Sigmoid colon (tissue), 7 donors: ENCODE measurements around the gene TWF2. TPM values are rescaled to one million over a fixed set of nuclear protein-coding genes. Genes with fewer than 3 reads are reported as not detected.

Experiments used
- DNase-seq: peaks from one replicate; pipeline ENCODE4 v3.0.0-alpha.2; 2019
- H3K27ac ChIP-seq, 4 donors: fragments of 200-600 bp; sonication (generic); one replicate each; pipeline ENCODE4 v1.5.1; 2016 to 2019; ENCODE audit warnings: mild to moderate bottlenecking in 1 of 4
- H3K27me3 ChIP-seq, 3 donors: fragments of 200-600 bp; sonication (generic); one replicate each; pipeline ENCODE4 v1.5.1; 2019; ENCODE audit warnings: mild to moderate bottlenecking in 1 of 3
- H3K36me3 ChIP-seq, 4 donors: fragments of 200-600 bp; sonication (generic); one replicate each; pipeline ENCODE4 v1.5.1; 2016 to 2019
- H3K4me1 ChIP-seq, 4 donors: fragments of 200-600 bp; sonication (generic); one replicate each; pipeline ENCODE4 v1.5.1; 2017 to 2019
- H3K4me3 ChIP-seq, 4 donors: fragments of 200-600 bp; sonication (generic); one replicate each; pipeline ENCODE4 v1.5.1; 2017 to 2019; ENCODE audit warnings: mild to moderate bottlenecking in 2 of 4, moderate library complexity in 1 of 4
- H3K9me3 ChIP-seq, 4 donors: fragments of 200-600 bp in 3 of 4; sonication (generic) in 3 of 4; one replicate each; pipeline versions ENCODE4 v1.5.1 to v1.6.1; 2013 to 2019
- CTCF ChIP-seq, 4 experiments: fragments of 450-650 bp in 3 of 4; fragments of 200-600 bp in 1 of 4; IDR thresholded peaks; one replicate each; pipeline ENCODE4 v1.5.1; 2016 to 2019; ENCODE audit warnings: antibody characterized with exemption in 4 of 4, mild to moderate bottlenecking in 3 of 4, moderate library complexity in 2 of 4
- EP300 ChIP-seq, 4 donors: sonication (generic); formaldehyde crosslinking; IDR thresholded peaks; one replicate each; pipeline ENCODE4 v1.6.1; 2017; ENCODE audit warnings: antibody characterized with exemption in 4 of 4
- POLR2A ChIP-seq, 2 donors: fragments of 450-650 bp; IDR thresholded peaks; one replicate each; pipeline ENCODE4 v1.6.1; 2016; ENCODE audit warnings: antibody characterized with exemption in 2 of 2, mild to moderate bottlenecking in 2 of 2, moderate library complexity in 2 of 2
- POLR2AphosphoS5 ChIP-seq, 4 donors: sonication (generic); formaldehyde crosslinking; IDR thresholded peaks; one replicate each; pipeline ENCODE4 v1.6.1; 2017; ENCODE audit warnings: antibody characterized with exemption in 4 of 4
- WGBS, 2 donors: extraction: QIAGEN DNeasy Blood & Tissue Kit; methylation state at CpG; one replicate each; pipeline ENCODE4 v1.1.7; 2013; 5-methylcytosine and 5-hydroxymethylcytosine counted together
- intact Hi-C: fragments of 100-400 bp; cut with DNase I; formaldehyde crosslinking; loops from one replicate; pipeline ENCODE4 v1.15.1; 2023
- polyA plus RNA-seq, 3 donors: library from polyadenylated mRNA; stranded (reverse); fragments of 200-250 nt; gene quantifications; one replicate each; pipeline ENCODE4 v1.2.3, GENCODE V29; 2013
- total RNA-seq, 4 donors: library from RNA; depleted of rRNA; stranded (reverse); fragments of >200 nt; gene quantifications; one replicate each; pipeline ENCODE4 v1.1.0, GENCODE V29; 2016
- donor health status: healthy with polysubstance abuse.
- donor health status: Bipolar disorder and iron deficiency.
- donor health status: healthy.

Gene TWF2
- total and polyA plus RNA-seq, 7 donors: 40.4 to 79.3 (median 57.3) TPM

GRCh38 chr3:52234516-52235447, 4.2 kb downstream of the TWF2 start:
- H3K36me3 ChIP-seq: peaks cover 12 to 46% (median 25%) of the 10 kb centered on the region in 4 donors
- H3K27me3 ChIP-seq: no peaks in the 10 kb centered on the region
- no peak for DNase-seq
- intact Hi-C loops: no loop called here
- H3K27ac ChIP-seq: peak overlapping the region in 1 of 4 donors; percentile 21
- no peak overlapping the region for H3K4me3 ChIP-seq
- 91% methylated on average over 15 of the region's 15 CpGs for WGBS, 2 donors
- H3K9me3 ChIP-seq: no peaks in the 10 kb centered on the region
- H3K4me1 ChIP-seq: peaks cover 0 to 74% (median 58%) of the 10 kb centered on the region in 4 donors
- TF ChIP-seq POLR2A (IDR thresholded peaks at IDR 0.05) (no peak), POLR2AphosphoS5 (IDR thresholded peaks at IDR 0.05) (no peak), EP300 (IDR thresholded peaks at IDR 0.05) (no peak), CTCF (IDR thresholded peaks at IDR 0.05) (no peak)

GRCh38 chr3:52233968-52234367, 5.0 kb downstream of the TWF2 start:
- Histone ChIP-seq H3K4me1 (peaks cover 0 to 70% (median 54%) of the 10 kb centered on the region in 4 donors), H3K9me3 (no peaks in the 10 kb centered on the region), H3K4me3 (no peak overlapping the region), H3K27me3 (no peaks in the 10 kb centered on the region), H3K27ac (peak overlapping the region in 1 of 4 donors; percentile 21), H3K36me3 (peaks cover 20 to 55% (median 33%) of the 10 kb centered on the region in 4 donors)
- no peak for DNase-seq
- 86 to 92% methylated on average over 3 of the region's 3 CpGs for WGBS, 2 donors
- intact Hi-C loops: no loop called here
- TF ChIP-seq POLR2AphosphoS5 (IDR thresholded peaks at IDR 0.05): no peak
- TF ChIP-seq POLR2A (IDR thresholded peaks at IDR 0.05): no peak
- no peak for TF ChIP-seq CTCF (IDR thresholded peaks at IDR 0.05)
- no peak for TF ChIP-seq EP300 (IDR thresholded peaks at IDR 0.05)

DNA sequence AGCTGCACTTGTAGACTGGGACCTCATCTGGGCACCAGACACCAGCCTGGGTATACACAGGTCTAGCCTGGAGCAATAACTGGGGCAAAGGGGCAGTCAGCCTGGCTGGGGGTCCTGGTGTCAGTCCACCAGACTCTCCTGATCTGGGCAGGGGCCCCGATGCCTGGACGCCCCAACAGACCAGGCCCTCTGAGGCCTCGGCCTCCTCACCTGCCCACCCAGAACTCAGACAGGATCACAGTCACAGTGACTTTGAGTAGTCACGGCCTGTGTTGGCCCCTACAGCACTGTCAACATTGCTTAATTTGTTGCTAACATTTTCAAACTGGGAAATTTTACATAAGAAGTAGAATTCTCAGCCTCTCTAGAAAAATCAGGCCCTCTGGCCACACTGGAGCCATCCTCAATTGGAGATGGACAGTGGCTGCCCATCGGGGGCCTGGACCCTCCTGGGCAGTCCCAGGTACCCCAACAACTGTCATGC, 5.8 kb downstream of the TWF2 start:
- peak overlapping the region in 1 of 4 donors; percentile 21 for H3K27ac ChIP-seq
- H3K36me3 ChIP-seq: peaks cover 26 to 63% (median 40%) of the 10 kb centered on the region in 4 donors
- DNase-seq: no peak
- WGBS, 2 donors: 92 to 94% methylated on average over 5 of the region's 5 CpGs
- no peak overlapping the region for H3K4me3 ChIP-seq
- no peaks in the 10 kb centered on the region for H3K27me3 ChIP-seq
- H3K4me1 ChIP-seq: peaks cover 0 to 65% (median 50%) of the 10 kb centered on the region in 4 donors
- intact Hi-C loops: no loop called here
- no peaks in the 10 kb centered on the region for H3K9me3 ChIP-seq
- TF ChIP-seq EP300 (IDR thresholded peaks at IDR 0.05): no peak
- TF ChIP-seq POLR2A (IDR thresholded peaks at IDR 0.05): no peak
- TF ChIP-seq CTCF (IDR thresholded peaks at IDR 0.05): no peak
- TF ChIP-seq POLR2AphosphoS5 (IDR thresholded peaks at IDR 0.05): no peak

DNA sequence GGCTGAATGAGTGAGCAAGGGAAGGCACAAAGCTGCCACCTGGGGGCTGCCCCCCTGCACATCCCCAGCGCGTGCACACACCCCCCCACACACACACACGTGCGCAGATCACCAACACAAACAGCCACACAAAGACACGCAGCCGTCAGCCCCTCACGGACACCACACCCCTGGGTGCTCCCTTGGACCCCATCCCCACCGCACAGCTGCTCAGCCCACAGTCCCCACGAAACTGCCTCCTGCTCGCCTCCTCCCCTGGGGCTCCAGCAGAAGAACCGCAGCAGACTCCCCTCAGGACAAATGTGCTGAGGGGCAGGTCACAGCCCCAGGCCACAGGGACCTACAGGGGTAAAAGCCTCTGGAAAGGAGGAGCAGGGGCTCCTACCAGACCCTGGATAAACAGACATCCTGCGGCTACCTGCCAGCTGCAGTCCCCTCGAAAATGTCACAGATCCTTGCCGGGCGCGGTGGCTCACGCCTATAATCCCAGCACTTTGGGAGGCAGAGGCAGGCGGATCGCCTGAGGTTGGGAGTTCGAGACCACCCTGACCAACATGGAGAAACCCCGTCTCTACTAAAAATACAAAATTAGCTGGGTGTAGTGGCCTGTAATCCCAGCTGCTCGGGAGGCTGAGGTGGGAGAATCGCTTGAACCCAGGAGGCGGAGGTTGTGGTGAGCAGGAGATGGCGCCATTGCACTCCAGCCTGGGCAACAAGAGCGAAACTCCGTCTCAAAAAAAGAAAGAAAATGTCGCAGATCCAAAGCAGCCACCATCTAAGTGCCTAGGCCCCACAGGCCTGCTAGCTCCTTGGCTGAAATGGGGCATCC, 6.5 kb downstream of the TWF2 start:
- WGBS, 2 donors: 82 to 92% methylated on average over 28 of the region's 28 CpGs
- no peak for DNase-seq

More for the DNA sequence above, 6.5 kb downstream of the TWF2 start:
- Histone ChIP-seq H3K27ac (no peak overlapping the region), H3K27me3 (no peaks in the 10 kb centered on the region), H3K4me1 (peaks cover 0 to 58% (median 43%) of the 10 kb centered on the region in 4 donors), H3K4me3 (no peak overlapping the region), H3K9me3 (no peaks in the 10 kb centered on the region), H3K36me3 (peaks cover 26 to 69% (median 42%) of the 10 kb centered on the region in 4 donors)
- intact Hi-C loops: no loop called here
- TF ChIP-seq CTCF (IDR thresholded peaks at IDR 0.05) (no peak), POLR2A (IDR thresholded peaks at IDR 0.05) (no peak), POLR2AphosphoS5 (IDR thresholded peaks at IDR 0.05) (no peak), EP300 (IDR thresholded peaks at IDR 0.05) (no peak)
